Vagina (tissue), 2 donors: ENCODE data around the gene SH3BP5.

ENCODE experiments used
- POLR2A ChIP-seq, 2 donors: fragments of 450-650 bp; IDR thresholded peaks; one replicate each; pipeline ENCODE4 v1.6.1; 2017; ENCODE audit warnings: antibody characterized with exemption in 2 of 2, mild to moderate bottlenecking in 2 of 2, moderate library complexity in 2 of 2
- POLR2AphosphoS5 ChIP-seq, 2 donors: sonication (generic); formaldehyde crosslinking; IDR thresholded peaks; one replicate each; pipeline ENCODE4 v1.9.0; 2017; ENCODE audit warnings: antibody characterized with exemption in 2 of 2, mild to moderate bottlenecking in 2 of 2, low read depth in 1 of 2; ENCODE audit not compliant: insufficient read depth in 1 of 2
- TF ChIP-seq, protein P1 (sequence below), 3 experiments: fragments of 450-650 bp in 2 of 3; fragments of 200-600 bp in 1 of 3; sonication (generic) in 1 of 3; IDR thresholded peaks; one replicate each; pipeline ENCODE4 v1.5.1; 2017 to 2019; ENCODE audit warnings: antibody characterized with exemption in 3 of 3, mild to moderate bottlenecking in 2 of 3, moderate library complexity in 2 of 3

DNA sequence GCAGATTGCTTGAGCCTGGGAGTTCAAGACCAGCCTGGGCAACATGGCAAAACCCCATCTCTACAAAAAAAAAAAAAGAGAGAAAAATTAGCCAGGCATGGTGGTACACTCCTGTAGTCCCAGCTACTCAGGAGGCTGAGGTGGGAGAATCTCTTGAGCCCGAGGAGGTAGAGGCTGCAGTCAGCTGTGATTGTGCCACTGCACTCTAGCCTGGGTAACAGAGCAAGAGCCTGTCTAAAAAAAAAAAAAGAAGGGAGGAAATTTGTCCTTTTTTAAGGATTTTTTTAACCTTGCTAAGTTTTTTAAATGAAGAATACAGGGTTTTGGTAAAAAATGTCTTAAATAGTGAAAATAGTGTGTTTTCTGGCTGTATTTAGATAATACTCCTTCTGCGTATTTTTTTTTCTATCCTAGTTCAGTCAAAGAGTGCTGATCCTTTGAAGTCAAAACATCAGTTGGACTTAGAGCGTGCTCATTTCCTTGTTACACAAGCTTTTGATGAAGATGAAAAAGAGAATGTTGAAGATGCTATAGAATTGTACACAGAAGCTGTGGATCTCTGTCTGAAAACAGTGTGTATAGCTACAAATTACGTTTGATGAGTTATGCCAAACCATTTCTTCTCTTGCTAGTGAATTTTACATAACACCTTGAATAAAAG is 115.2 kb downstream of the SH3BP5 start:
- TF ChIP-seq, protein P1, sequence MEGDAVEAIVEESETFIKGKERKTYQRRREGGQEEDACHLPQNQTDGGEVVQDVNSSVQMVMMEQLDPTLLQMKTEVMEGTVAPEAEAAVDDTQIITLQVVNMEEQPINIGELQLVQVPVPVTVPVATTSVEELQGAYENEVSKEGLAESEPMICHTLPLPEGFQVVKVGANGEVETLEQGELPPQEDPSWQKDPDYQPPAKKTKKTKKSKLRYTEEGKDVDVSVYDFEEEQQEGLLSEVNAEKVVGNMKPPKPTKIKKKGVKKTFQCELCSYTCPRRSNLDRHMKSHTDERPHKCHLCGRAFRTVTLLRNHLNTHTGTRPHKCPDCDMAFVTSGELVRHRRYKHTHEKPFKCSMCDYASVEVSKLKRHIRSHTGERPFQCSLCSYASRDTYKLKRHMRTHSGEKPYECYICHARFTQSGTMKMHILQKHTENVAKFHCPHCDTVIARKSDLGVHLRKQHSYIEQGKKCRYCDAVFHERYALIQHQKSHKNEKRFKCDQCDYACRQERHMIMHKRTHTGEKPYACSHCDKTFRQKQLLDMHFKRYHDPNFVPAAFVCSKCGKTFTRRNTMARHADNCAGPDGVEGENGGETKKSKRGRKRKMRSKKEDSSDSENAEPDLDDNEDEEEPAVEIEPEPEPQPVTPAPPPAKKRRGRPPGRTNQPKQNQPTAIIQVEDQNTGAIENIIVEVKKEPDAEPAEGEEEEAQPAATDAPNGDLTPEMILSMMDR (IDR thresholded peaks at IDR 0.05) = no peak
- TF ChIP-seq POLR2AphosphoS5 (IDR thresholded peaks at IDR 0.05; ENCODE audit: insufficient read depth in 1 of 2, low read depth in 1 of 2) = no peak
- no peak for TF ChIP-seq POLR2A (IDR thresholded peaks at IDR 0.05)
